ENCODE data around the gene RBM3.

RBM3 gene

GRCh38 chrX:48538641-48539344, 35.5 kb upstream of the RBM3 start:
- H3K4me1 ChIP-seq = peaks cover 0 to 7% (median 3%) of the 10 kb centered on the region in 4 donors
- TF ChIP-seq CTCF (IDR thresholded peaks at IDR 0.05) = no peak
- intact Hi-C loops (cut with DNase I; ENCODE audit: low total_unique reads) = no loop called here
- peaks cover 0 to 8% (median 2%) of the 10 kb centered on the region in 3 donors for H3K36me3 ChIP-seq
- no peaks in the 10 kb centered on the region for H3K27me3 ChIP-seq
- no peaks in the 10 kb centered on the region for H3K9me3 ChIP-seq
- DNase-seq = no peak
- H3K27ac ChIP-seq = peak overlapping the region; percentile 90 to 91
- peak overlapping the region; percentile 76 to 79 for H3K4me3 ChIP-seq

- H3K4me1 ChIP-seq = peaks cover 0 to 7% (median 3%) of the 10 kb centered on the region in 4 donors
- no peaks in the 10 kb centered on the region for H3K9me3 ChIP-seq
- H3K27me3 ChIP-seq = no peaks in the 10 kb centered on the region
- H3K4me3 ChIP-seq = peak within 1 kb of the TSS; percentile 76 to 79
- peak within 1 kb of the TSS; percentile 90 to 91 for H3K27ac ChIP-seq
- intact Hi-C loops (cut with DNase I; ENCODE audit: low total_unique reads) = no loop called here
- DNase-seq = peak; percentile 97 to 98
- H3K36me3 ChIP-seq = peaks cover 0 to 8% (median 4%) of the 10 kb centered on the region in 3 donors
- TF ChIP-seq CTCF (IDR thresholded peaks at IDR 0.05) = peak in 1 of 2 experiments; percentile 25
These were observed 34.8 kb upstream of the RBM3 start, which contains the start of gene TBC1D25 for GRCh38 chrX:48539345-48540027. TSS of gene TBC1D25 (plus strand) at chrX:48539714. CDS start at chrX:48539798, 84 bp downstream.

GRCh38 chrX:48540028-48540375, 34.3 kb upstream of the RBM3 start:
- peak overlapping the region; percentile 90 to 91 for H3K27ac ChIP-seq
- intact Hi-C loops (cut with DNase I; ENCODE audit: low total_unique reads) = no loop called here
- DNase-seq = no peak
- no peaks in the 10 kb centered on the region for H3K27me3 ChIP-seq
- H3K9me3 ChIP-seq = no peaks in the 10 kb centered on the region
- TF ChIP-seq CTCF (IDR thresholded peaks at IDR 0.05) = no peak
- peaks cover 0 to 7% (median 3%) of the 10 kb centered on the region in 4 donors for H3K4me1 ChIP-seq
- peak overlapping the region; percentile 76 to 79 for H3K4me3 ChIP-seq
- peaks cover 0 to 13% (median 9%) of the 10 kb centered on the region in 3 donors for H3K36me3 ChIP-seq

- H3K4me3 ChIP-seq = peak overlapping the region; percentile 76 to 79
- intact Hi-C loops (cut with DNase I; ENCODE audit: low total_unique reads) = no loop called here
- peaks cover 0 to 7% (median 3%) of the 10 kb centered on the region in 4 donors for H3K4me1 ChIP-seq
- no peak for DNase-seq
- H3K9me3 ChIP-seq = no peaks in the 10 kb centered on the region
- peak overlapping the region; percentile 90 to 91 for H3K27ac ChIP-seq
- TF ChIP-seq CTCF (IDR thresholded peaks at IDR 0.05) = no peak
- peaks cover 0 to 17% (median 9%) of the 10 kb centered on the region in 3 donors for H3K36me3 ChIP-seq
- H3K27me3 ChIP-seq = no peaks in the 10 kb centered on the region
These were observed 33.8 kb upstream of the RBM3 start for GRCh38 chrX:48540480-48540879.

GRCh38 chrX:48541140-48541814, 33.0 kb upstream of the RBM3 start:
- no peak for TF ChIP-seq CTCF (IDR thresholded peaks at IDR 0.05)
- Histone ChIP-seq H3K36me3 (peaks cover 0 to 23% (median 9%) of the 10 kb centered on the region in 3 donors), H3K27me3 (no peaks in the 10 kb centered on the region), H3K27ac (no peak overlapping the region), H3K4me3 (no peak overlapping the region), H3K4me1 (peaks cover 0 to 7% (median 3%) of the 10 kb centered on the region in 4 donors), H3K9me3 (no peaks in the 10 kb centered on the region)
- intact Hi-C loops (cut with DNase I; ENCODE audit: low total_unique reads) = no loop called here
- no peak for DNase-seq

Data from tibial artery (tissue), 4 donors.